WTC11 (cell line): ENCODE results near the gene IDH3A. TPM values are rescaled to one million over a fixed set of nuclear protein-coding genes. Genes with fewer than 3 reads are reported as not detected.

Experiments
- ATAC-seq: fragments of 200-7000 bp; cut with Tn5 transposase; 2 replicates; pipeline ENCODE4 v1.10.0; 2021; ENCODE audit warnings: mild to moderate bottlenecking, moderate library complexity
- CTCF ChIA-PET: fragments of 300-600 bp; sonication (Branson Sonifier 250); formaldehyde crosslinking; loops from one replicate; lab custom pipeline; 2021; ENCODE audit warnings: antibody characterized with exemption; lab: Charles Lee
- POLR2A ChIA-PET: fragments of 350-600 bp; sonication (Branson Sonifier 250); formaldehyde crosslinking; loops from one replicate; lab custom pipeline; 2021; ENCODE audit warnings: antibody characterized with exemption; lab: Charles Lee
- DNase-seq: peaks from one replicate; pipeline ENCODE4 v3.0.0; 2021; ENCODE audit warnings: low spot score
- H3K27ac Mint-ChIP-seq: 2 replicates; pipeline ENCODE4 v1.8.0; 2021; ENCODE audit warnings: mixed read lengths
- H3K27me3 Mint-ChIP-seq: 2 replicates; pipeline ENCODE4 v1.8.0; 2021; ENCODE audit warnings: low read depth, mild to moderate bottlenecking, moderate library complexity, mixed read lengths
- H3K36me3 Mint-ChIP-seq: 2 replicates; pipeline ENCODE4 v1.8.0; 2021; ENCODE audit warnings: mixed read lengths
- H3K4me1 Mint-ChIP-seq: 2 replicates; pipeline ENCODE4 v1.8.0; 2022; ENCODE audit warnings: mixed read lengths
- H3K4me3 Mint-ChIP-seq: 2 replicates; pipeline ENCODE4 v1.8.0; 2021; ENCODE audit warnings: mild to moderate bottlenecking, moderate library complexity, mixed read lengths
- H3K9me3 Mint-ChIP-seq: 2 replicates; pipeline ENCODE4 v1.8.0; 2021; ENCODE audit warnings: mixed read lengths
- AFF4 ChIP-seq: sonication (generic); formaldehyde crosslinking; IDR thresholded peaks from 2 replicates; pipeline ENCODE4 v1.8.1; 2023; ENCODE audit warnings: mild to moderate bottlenecking, missing genetic modification reagents, borderline replicate concordance
- CBFB ChIP-seq: sonication (generic); formaldehyde crosslinking; IDR thresholded peaks from 2 replicates; pipeline ENCODE4 v1.8.1; 2022; ENCODE audit warnings: mild to moderate bottlenecking, low read depth, missing genetic modification reagents
- CREB1 ChIP-seq: sonication (generic); formaldehyde crosslinking; IDR thresholded peaks from 2 replicates; pipeline ENCODE4 v1.8.0; 2023; ENCODE audit warnings: mild to moderate bottlenecking, missing genetic modification reagents
- E2F1 ChIP-seq: sonication (generic); formaldehyde crosslinking; IDR thresholded peaks from 2 replicates; pipeline ENCODE4 v1.8.0; 2022; ENCODE audit warnings: mild to moderate bottlenecking, missing genetic modification reagents
- ETV6 ChIP-seq: sonication (generic); formaldehyde crosslinking; IDR thresholded peaks from 2 replicates; pipeline ENCODE4 v1.8.1; 2022; ENCODE audit warnings: mild to moderate bottlenecking, missing genetic modification reagents
- FOXJ3 ChIP-seq: sonication (generic); formaldehyde crosslinking; IDR thresholded peaks from 2 replicates; pipeline ENCODE4 v1.9.0; 2021; ENCODE audit warnings: missing genetic modification reagents, mild to moderate bottlenecking, borderline replicate concordance
- FOXP1 ChIP-seq: sonication (generic); formaldehyde crosslinking; IDR thresholded peaks from 2 replicates; pipeline ENCODE4 v1.8.0; 2022; ENCODE audit warnings: missing genetic modification reagents, mild to moderate bottlenecking, moderate library complexity, borderline replicate concordance
- IRF1 ChIP-seq: sonication (generic); formaldehyde crosslinking; IDR thresholded peaks from 2 replicates; pipeline ENCODE4 v1.8.0; 2023; ENCODE audit warnings: missing genetic modification reagents
- NFYB ChIP-seq: sonication (generic); formaldehyde crosslinking; conservative IDR thresholded peaks from 2 replicates; pipeline ENCODE4 v1.8.0; 2022; ENCODE audit warnings: low read depth, missing genetic modification reagents
- PREB ChIP-seq: sonication (generic); formaldehyde crosslinking; IDR thresholded peaks from 2 replicates; pipeline ENCODE4 v1.8.1; 2022; ENCODE audit warnings: mild to moderate bottlenecking, missing genetic modification reagents, moderate library complexity, borderline replicate concordance
- RELA ChIP-seq: sonication (generic); formaldehyde crosslinking; IDR thresholded peaks from 2 replicates; pipeline ENCODE4 v1.8.1; 2022; ENCODE audit warnings: missing genetic modification reagents, mild to moderate bottlenecking, borderline replicate concordance
- SMAD3 ChIP-seq: sonication (generic); formaldehyde crosslinking; IDR thresholded peaks from 2 replicates; pipeline ENCODE4 v1.8.0; 2022; ENCODE audit warnings: missing genetic modification reagents, mild to moderate bottlenecking, borderline replicate concordance
- SP1 ChIP-seq: sonication (generic); formaldehyde crosslinking; conservative IDR thresholded peaks from 2 replicates; pipeline ENCODE4 v1.8.1; 2022; ENCODE audit warnings: missing genetic modification reagents
- TCF7 ChIP-seq: sonication (generic); formaldehyde crosslinking; IDR thresholded peaks from 2 replicates; pipeline ENCODE4 v1.8.0; 2022; ENCODE audit warnings: mild to moderate bottlenecking, low read depth, missing genetic modification reagents, moderate library complexity
- TEAD4 ChIP-seq: sonication (generic); formaldehyde crosslinking; IDR thresholded peaks from 2 replicates; pipeline ENCODE4 v1.8.0; 2022; ENCODE audit warnings: mild to moderate bottlenecking, missing genetic modification reagents
- ZBTB21 ChIP-seq: sonication (generic); formaldehyde crosslinking; IDR thresholded peaks from 2 replicates; pipeline ENCODE4 v1.8.1; 2023; ENCODE audit warnings: mild to moderate bottlenecking, missing genetic modification reagents, borderline replicate concordance
- ZNF121 ChIP-seq: sonication (generic); formaldehyde crosslinking; IDR thresholded peaks from 2 replicates; pipeline ENCODE4 v1.8.0; 2023; ENCODE audit warnings: missing genetic modification reagents
- ZNF423 ChIP-seq: fragments of 250-450 bp; sonication (Bioruptor Pico); IDR thresholded peaks from 2 replicates; pipeline ENCODE4 v2.1.2; 2022; ENCODE audit warnings: mild to moderate bottlenecking, moderate library complexity
- ZNF425 ChIP-seq: fragments of 250-450 bp; sonication (Bioruptor Pico); conservative IDR thresholded peaks from 2 replicates; pipeline ENCODE4 v1.9.0; 2021; ENCODE audit warnings: mild to moderate bottlenecking
- ZNF512 ChIP-seq: sonication (generic); formaldehyde crosslinking; IDR thresholded peaks from 2 replicates; pipeline ENCODE4 v1.8.1; 2022; ENCODE audit warnings: missing genetic modification reagents, borderline replicate concordance
- total RNA-seq: library from RNA; stranded (reverse); gene quantifications from 3 replicates; pipeline ENCODE4 v1.2.3, GENCODE V29; 2021

IDH3A gene
- total RNA-seq, 1 experiment from 2014 or later = 56.6 TPM

DNA sequence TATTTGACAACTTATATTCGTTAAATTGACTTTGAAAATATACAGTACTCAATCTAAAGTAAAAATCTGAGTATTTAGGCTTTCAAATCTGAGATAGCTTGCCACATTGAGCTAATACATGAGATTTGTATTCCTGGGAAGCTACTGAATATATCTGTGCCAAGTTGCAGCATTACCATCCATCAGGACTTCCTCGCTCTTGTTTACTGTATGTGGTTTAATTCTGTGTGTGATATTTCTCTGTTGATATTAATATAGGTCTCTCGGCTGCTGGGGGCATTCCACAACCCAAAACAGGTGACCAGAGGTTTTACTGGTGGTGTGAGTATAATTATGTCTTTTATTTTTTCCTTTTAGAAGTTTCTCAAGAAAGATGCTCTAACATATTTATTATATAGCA is 5.8 kb downstream of the IDH3A start:
- ChIA-PET POLR2A (no interaction called here), CTCF (no interaction called here)
- no peaks in the 10 kb centered on the region for H3K36me3 Mint-ChIP-seq

DNA sequence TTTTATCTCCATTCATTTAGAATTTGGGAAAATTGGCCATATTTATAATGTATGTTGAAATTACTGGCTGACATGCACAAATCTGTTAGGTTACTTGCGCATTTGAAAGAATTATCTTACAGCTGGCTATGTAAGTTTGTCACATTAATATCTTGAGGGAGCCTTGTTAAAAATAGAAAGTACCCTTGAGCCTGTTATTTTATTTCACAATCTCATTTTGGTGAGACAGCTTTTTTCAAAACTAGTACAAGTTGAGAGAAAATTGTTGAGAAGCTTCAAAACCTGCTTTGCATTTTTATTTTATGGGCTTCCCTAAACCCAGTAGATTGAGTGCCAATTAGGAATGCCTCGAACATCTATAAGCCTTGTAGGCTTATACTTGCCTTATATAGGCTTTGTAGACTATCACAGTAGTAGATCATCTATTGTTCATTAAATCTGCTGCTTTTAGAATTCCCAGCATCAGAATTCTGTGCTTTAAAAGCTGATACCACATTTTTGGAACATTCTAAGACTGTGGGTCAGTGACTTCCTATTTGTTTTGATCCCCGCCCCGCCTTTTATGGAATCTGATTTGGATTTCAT is 6.3 kb downstream of the IDH3A start:
- ATAC-seq = no peak
- H3K36me3 Mint-ChIP-seq = no peaks in the 10 kb centered on the region
- TF ChIP-seq TCF7 (CRISPR knock-in tag) (no peak), ZNF512 (no peak), NFYB (CRISPR knock-in tag) (no peak), RELA (CRISPR knock-in tag) (no peak), PREB (CRISPR knock-in tag) (no peak), CBFB (CRISPR knock-in tag) (no peak), SMAD3 (CRISPR knock-in tag) (no peak), ZNF425 (CRISPR knock-in tag) (no peak), FOXJ3 (CRISPR knock-in tag) (no peak), ETV6 (CRISPR knock-in tag) (no peak), SP1 (CRISPR knock-in tag) (no peak)

More for the DNA sequence above, 5.8 kb downstream of the IDH3A start:
- TF ChIP-seq ZNF423 (CRISPR knock-in tag) (no peak), ZNF121 (CRISPR knock-in tag) (no peak), FOXP1 (CRISPR knock-in tag) (no peak), ZBTB21 (CRISPR knock-in tag) (no peak), SMAD3 (CRISPR knock-in tag) (no peak), IRF1 (CRISPR knock-in tag) (no peak), TEAD4 (no peak), FOXJ3 (CRISPR knock-in tag) (no peak), AFF4 (CRISPR knock-in tag) (no peak), CREB1 (no peak), E2F1 (no peak)
- TF ChIP-seq, all 79 proteins: peak for 0
- H3K4me1 Mint-ChIP-seq = peaks cover 41% of the 10 kb centered on the region
- H3K4me3 Mint-ChIP-seq = no peak overlapping the region
- DNase-seq (no peak), ATAC-seq (no peak)
- H3K27me3 Mint-ChIP-seq = peaks cover 2% of the 10 kb centered on the region; the same call in 1 of the 2 replicates
- peak overlapping the region; percentile 61; the same call in 1 of the 2 replicates for H3K27ac Mint-ChIP-seq
- no peaks in the 10 kb centered on the region for H3K9me3 Mint-ChIP-seq

More for the DNA sequence above, 6.3 kb downstream of the IDH3A start:
- no peak overlapping the region for H3K4me3 Mint-ChIP-seq
- no peak for DNase-seq
- no peaks in the 10 kb centered on the region for H3K27me3 Mint-ChIP-seq
- no peak overlapping the region for H3K27ac Mint-ChIP-seq
- H3K4me1 Mint-ChIP-seq = peaks cover 36% of the 10 kb centered on the region
- POLR2A ChIA-PET = no interaction called here
- H3K9me3 Mint-ChIP-seq = no peaks in the 10 kb centered on the region
- CTCF ChIA-PET = interaction anchor here (1.0 to 2.0 kb wide), 2 partner anchors 35 to 47 kb away, joined by 4 to 10 read pairs; no protein-coding TSS in a partner anchor
